ENCODE results near the gene TMEM115. TPM values are rescaled to one million over a fixed set of nuclear protein-coding genes. Genes with fewer than 3 reads are reported as not detected.
A peak's percentile ranks its signal among the peaks of the same experiment; 100 is the strongest.

TMEM115 gene
- total RNA-seq, 2 donors from 2014 or later: 73.0 to 76.7 TPM

- peak overlapping the region in 1 of 2 donors; percentile 95 for H3K27ac ChIP-seq
- 85% methylated on average over 2 of the region's 2 CpGs for WGBS
- no peaks in the 10 kb centered on the region for H3K9me3 ChIP-seq
- H3K4me3 ChIP-seq: no peak overlapping the region
- peaks cover 14% of the 10 kb centered on the region for H3K4me1 ChIP-seq (replicated peaks)
- no peak for DNase-seq (ENCODE audit: low spot score)
- TF ChIP-seq CTCF (IDR thresholded peaks at IDR 0.05): no peak
- no peak for TF ChIP-seq POLR2AphosphoS5 (IDR thresholded peaks at IDR 0.05)
- TF ChIP-seq POLR2A (IDR thresholded peaks at IDR 0.05): no peak
- intact Hi-C loops (cut with DNase I): no loop called here
- H3K36me3 ChIP-seq: peaks cover 0 to 6% of the 10 kb centered on the region in 2 donors
- no peaks in the 10 kb centered on the region for H3K27me3 ChIP-seq (replicated peaks; ENCODE audit: insufficient read depth)
These were observed 34.2 kb downstream of the TMEM115 start for GRCh38 chr3:50325113-50325480.

- Histone ChIP-seq H3K27ac (peak overlapping the region; percentile 24 to 95), H3K36me3 (peaks cover 0 to under 1% of the 10 kb centered on the region in 2 donors), H3K9me3 (no peaks in the 10 kb centered on the region), H3K4me3 (no peak overlapping the region), H3K27me3 (replicated peaks; ENCODE audit: insufficient read depth) (no peaks in the 10 kb centered on the region), H3K4me1 (replicated peaks) (peaks cover 17% of the 10 kb centered on the region)
- TF ChIP-seq CTCF (IDR thresholded peaks at IDR 0.05): peak; percentile 69 to 91 (median 82)
- peak; percentile 31 for TF ChIP-seq POLR2AphosphoS5 (IDR thresholded peaks at IDR 0.05)
- no peak for TF ChIP-seq POLR2A (IDR thresholded peaks at IDR 0.05)
- DNase-seq (ENCODE audit: low spot score): peak; percentile 56
- intact Hi-C loops (cut with DNase I): loop anchor here (5.0 kb wide), 1 partner anchor 87 kb away; the partner anchor contains the start of gene GNAI2
- WGBS: 66% methylated on average over 3 of the region's 4 CpGs
These were observed 34.8 kb downstream of the TMEM115 start for GRCh38 chr3:50324351-50325112.

GRCh38 chr3:50323614-50324199 lies 35.6 kb downstream of the TMEM115 start:
- intact Hi-C loops (cut with DNase I): loop anchor here (2.0 to 5.0 kb wide), 2 partner anchors 63 to 86 kb away; partner anchors contain the start of gene GNAI2
- no peak for DNase-seq (ENCODE audit: low spot score)

GRCh38 chr3:50323092-50323600 lies 36.2 kb downstream of the TMEM115 start:
- H3K27me3 ChIP-seq (replicated peaks; ENCODE audit: insufficient read depth): no peaks in the 10 kb centered on the region
- peak overlapping the region; percentile 88 to 95 for H3K27ac ChIP-seq
- no peaks in the 10 kb centered on the region for H3K9me3 ChIP-seq
- intact Hi-C loops (cut with DNase I): loop anchor here (2.0 to 5.0 kb wide), 2 partner anchors 62 to 86 kb away; partner anchors contain the start of gene GNAI2
- DNase-seq (ENCODE audit: low spot score): no peak
- WGBS: 39% methylated on average over 4 of the region's 4 CpGs
- no peaks in the 10 kb centered on the region for H3K36me3 ChIP-seq
- H3K4me1 ChIP-seq (replicated peaks): peaks cover 20% of the 10 kb centered on the region
- H3K4me3 ChIP-seq: no peak overlapping the region
- TF ChIP-seq POLR2AphosphoS5 (IDR thresholded peaks at IDR 0.05): no peak
- no peak for TF ChIP-seq POLR2A (IDR thresholded peaks at IDR 0.05)
- no peak for TF ChIP-seq CTCF (IDR thresholded peaks at IDR 0.05)

More at GRCh38 chr3:50323614-50324199, 35.6 kb downstream of the TMEM115 start:
- Histone ChIP-seq H3K27me3 (replicated peaks; ENCODE audit: insufficient read depth) (no peaks in the 10 kb centered on the region), H3K36me3 (no peaks in the 10 kb centered on the region), H3K27ac (peak overlapping the region; percentile 88 to 95), H3K9me3 (no peaks in the 10 kb centered on the region), H3K4me3 (no peak overlapping the region), H3K4me1 (replicated peaks) (peaks cover 17% of the 10 kb centered on the region)
- 59% methylated on average over 5 of the region's 5 CpGs for WGBS
- no peak for TF ChIP-seq POLR2AphosphoS5 (IDR thresholded peaks at IDR 0.05)
- TF ChIP-seq POLR2A (IDR thresholded peaks at IDR 0.05): no peak
- TF ChIP-seq CTCF (IDR thresholded peaks at IDR 0.05): no peak

Data from prostate gland (tissue), 2 donors.